ENCODE measurements around the gene SNX13. TPM values are rescaled to one million over a fixed set of nuclear protein-coding genes. Genes with fewer than 3 reads are reported as not detected.

The SNX13 gene
- total and polyA plus RNA-seq, 8 donors = 36.1 to 51.4 (median 43.2) TPM

- peak; percentile 86 for ATAC-seq
- TF ChIP-seq CTCF (IDR thresholded peaks at IDR 0.05) = no peak
- intact Hi-C loops (cut with DNase I) = no loop called here
These were observed 167.0 kb downstream of the SNX13 start for GRCh38 chr7:17773289-17773626.

GRCh38 chr7:17772581-17773288 is 167.6 kb downstream of the SNX13 start:
- no peak for TF ChIP-seq CTCF (IDR thresholded peaks at IDR 0.05)
- no peaks in the 10 kb centered on the region for H3K9me3 ChIP-seq
- H3K27ac ChIP-seq = no peak overlapping the region
- no peaks in the 10 kb centered on the region for H3K36me3 ChIP-seq
- no peak overlapping the region for H3K4me3 ChIP-seq
- H3K4me1 ChIP-seq = peaks cover 3 to 32% of the 10 kb centered on the region in 2 donors
- ATAC-seq (peak; percentile 41), DNase-seq (peak in 1 of 4 donors; percentile 6)
- intact Hi-C loops (cut with DNase I) = no loop called here
- H3K27me3 ChIP-seq = no peaks in the 10 kb centered on the region

More at GRCh38 chr7:17773289-17773626, 167.0 kb downstream of the SNX13 start:
- Histone ChIP-seq H3K27ac (no peak overlapping the region), H3K36me3 (no peaks in the 10 kb centered on the region), H3K27me3 (no peaks in the 10 kb centered on the region), H3K4me3 (no peak overlapping the region), H3K4me1 (peaks cover 3 to 32% of the 10 kb centered on the region in 2 donors), H3K9me3 (no peaks in the 10 kb centered on the region)
- peak in 1 of 4 donors; percentile 46 for DNase-seq

GRCh38 chr7:17771901-17772408 is 168.3 kb downstream of the SNX13 start:
- DNase-seq (no peak), ATAC-seq (no peak)
- Histone ChIP-seq H3K36me3 (no peaks in the 10 kb centered on the region), H3K4me3 (no peak overlapping the region), H3K4me1 (peaks cover 3 to 32% of the 10 kb centered on the region in 2 donors), H3K27me3 (no peaks in the 10 kb centered on the region), H3K9me3 (no peaks in the 10 kb centered on the region), H3K27ac (no peak overlapping the region)
- intact Hi-C loops (cut with DNase I) = no loop called here
- TF ChIP-seq CTCF (IDR thresholded peaks at IDR 0.05) = no peak

DNA sequence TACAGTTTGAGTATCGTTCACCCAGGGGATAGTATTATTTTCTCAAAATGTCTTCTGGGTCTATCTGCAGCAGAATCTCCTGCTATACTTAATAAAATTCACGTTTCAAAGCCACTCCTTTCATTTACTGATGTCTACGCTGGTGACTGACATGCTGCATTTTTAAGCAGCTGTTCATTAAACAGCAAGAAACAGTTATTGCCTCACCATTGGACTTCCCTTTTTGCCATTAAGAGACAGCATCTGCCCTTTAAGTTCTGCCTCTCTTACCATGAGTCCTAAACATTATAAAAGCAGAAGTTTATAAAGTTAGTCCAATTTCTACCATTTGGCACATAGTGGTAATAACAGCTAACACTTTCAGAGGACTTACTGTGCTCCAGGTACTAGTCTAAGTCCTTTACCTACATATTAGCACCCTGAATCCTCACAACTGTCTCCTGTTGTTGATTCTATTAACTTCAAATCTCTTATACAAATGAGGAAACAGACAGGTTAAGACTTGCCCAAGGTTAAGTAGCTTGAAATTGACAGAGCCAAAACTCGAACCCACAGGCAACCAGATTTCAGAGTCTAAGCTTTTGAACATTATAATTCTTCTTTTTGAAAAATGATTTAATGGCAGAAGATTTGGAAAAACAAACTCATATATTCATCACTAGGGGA is 169.5 kb downstream of the SNX13 start:
- Histone ChIP-seq H3K27ac (peak overlapping the region in 1 of 2 donors; percentile 65), H3K4me3 (no peak overlapping the region), H3K36me3 (no peaks in the 10 kb centered on the region), H3K27me3 (no peaks in the 10 kb centered on the region), H3K9me3 (no peaks in the 10 kb centered on the region), H3K4me1 (peaks cover 3 to 32% of the 10 kb centered on the region in 2 donors)
- intact Hi-C loops (cut with DNase I) = no loop called here
- no peak for DNase-seq
- TF ChIP-seq CTCF (IDR thresholded peaks at IDR 0.05) = no peak
- ATAC-seq = peak; percentile 26

- Histone ChIP-seq H3K27me3 (no peaks in the 10 kb centered on the region), H3K4me3 (no peak overlapping the region), H3K36me3 (no peaks in the 10 kb centered on the region), H3K9me3 (no peaks in the 10 kb centered on the region), H3K4me1 (peaks cover 3 to 32% of the 10 kb centered on the region in 2 donors), H3K27ac (peak overlapping the region in 1 of 2 donors; percentile 65)
- intact Hi-C loops (cut with DNase I) = no loop called here
- TF ChIP-seq CTCF (IDR thresholded peaks at IDR 0.05) = peak; percentile 63 to 66
- peak; percentile 78 for ATAC-seq
- peak in 3 of 4 donors; percentile 18 to 58 (median 57) for DNase-seq
These were observed 170.4 kb downstream of the SNX13 start for GRCh38 chr7:17769918-17770317.

Measured in left lung (tissue), 10 donors.